HepG2 (cell line): ENCODE data around the gene PLXNA3.

Experiments used
- FOXP4 ChIP-seq: sonication (generic); formaldehyde crosslinking; IDR thresholded peaks from 2 replicates; pipeline ENCODE4 v1.4.0; 2020; ENCODE audit warnings: missing genetic modification reagents
- STAT6 ChIP-seq: sonication (generic); formaldehyde crosslinking; IDR thresholded peaks from 2 replicates; pipeline ENCODE4 v1.4.0; 2020; ENCODE audit warnings: missing genetic modification reagents, mild to moderate bottlenecking, borderline replicate concordance
- TGIF2 ChIP-seq: IDR thresholded peaks from 2 replicates; pipeline ENCODE4 v1.6.1; 2016; ENCODE audit warnings: control low read depth, missing compliant biosample characterization

- TF ChIP-seq FOXP4 (CRISPR knock-in tag) (no peak), TGIF2 (CRISPR knock-in tag) (no peak), STAT6 (CRISPR knock-in tag) (no peak)
These were observed 67.8 kb downstream of the PLXNA3 start for GRCh38 chrX:154525606-154526490.
